ENCODE data around the gene CNTN2. TPM values are rescaled to one million over a fixed set of nuclear protein-coding genes. Genes with fewer than 3 reads are reported as not detected.

CNTN2 gene
- total RNA-seq, 1 donor from 2014 or later, result not detected

GRCh38 chr1:205062319-205062718 is 19.3 kb downstream of the CNTN2 start:
- TF ChIP-seq CTCF (IDR thresholded peaks at IDR 0.05), result no peak
- Mint-ChIP-seq H3K9me3 (ENCODE audit: low read depth) (no peaks in the 10 kb centered on the region), H3K36me3 (ENCODE audit: low read depth) (no peaks in the 10 kb centered on the region), H3K27me3 (ENCODE audit: low read depth) (peaks cover 4% of the 10 kb centered on the region), H3K4me3 (ENCODE audit: unreplicated experiment) (no peak overlapping the region), H3K27ac (ENCODE audit: unreplicated experiment) (no peak overlapping the region), H3K4me1 (ENCODE audit: low read depth) (no peaks in the 10 kb centered on the region)
- peak; percentile 48 for DNase-seq (ENCODE audit: low spot score)

GRCh38 chr1:205062895-205063294 is 19.9 kb downstream of the CNTN2 start:
- DNase-seq (ENCODE audit: low spot score), result no peak
- Mint-ChIP-seq H3K36me3 (ENCODE audit: low read depth) (no peaks in the 10 kb centered on the region), H3K27me3 (ENCODE audit: low read depth) (peaks cover 3% of the 10 kb centered on the region), H3K4me1 (ENCODE audit: low read depth) (no peaks in the 10 kb centered on the region), H3K9me3 (ENCODE audit: low read depth) (no peaks in the 10 kb centered on the region), H3K4me3 (ENCODE audit: unreplicated experiment) (no peak overlapping the region), H3K27ac (ENCODE audit: unreplicated experiment) (no peak overlapping the region)
- no peak for TF ChIP-seq CTCF (IDR thresholded peaks at IDR 0.05)

- Mint-ChIP-seq H3K27ac (ENCODE audit: unreplicated experiment) (no peak overlapping the region), H3K9me3 (ENCODE audit: low read depth) (no peaks in the 10 kb centered on the region), H3K4me1 (ENCODE audit: low read depth) (peaks cover 8% of the 10 kb centered on the region), H3K27me3 (ENCODE audit: low read depth) (peaks cover 3% of the 10 kb centered on the region), H3K4me3 (ENCODE audit: unreplicated experiment) (no peak overlapping the region), H3K36me3 (ENCODE audit: low read depth) (no peaks in the 10 kb centered on the region)
- peak; percentile 62 for DNase-seq (ENCODE audit: low spot score)
- TF ChIP-seq CTCF (IDR thresholded peaks at IDR 0.05), result no peak
Measured at GRCh38 chr1:205064301-205064700, 21.3 kb downstream of the CNTN2 start.

- no peak for TF ChIP-seq CTCF (IDR thresholded peaks at IDR 0.05)
- Mint-ChIP-seq H3K36me3 (ENCODE audit: low read depth) (no peaks in the 10 kb centered on the region), H3K4me3 (ENCODE audit: unreplicated experiment) (no peak overlapping the region), H3K9me3 (ENCODE audit: low read depth) (no peaks in the 10 kb centered on the region), H3K4me1 (ENCODE audit: low read depth) (peaks cover 8% of the 10 kb centered on the region), H3K27me3 (ENCODE audit: low read depth) (peaks cover 3% of the 10 kb centered on the region), H3K27ac (ENCODE audit: unreplicated experiment) (no peak overlapping the region)
- DNase-seq (ENCODE audit: low spot score), result peak; percentile 50
Measured at GRCh38 chr1:205064741-205065316, 21.8 kb downstream of the CNTN2 start.

GRCh38 chr1:205065666-205066065 is 22.7 kb downstream of the CNTN2 start:
- TF ChIP-seq CTCF (IDR thresholded peaks at IDR 0.05), result no peak
- no peak overlapping the region for H3K4me3 Mint-ChIP-seq (ENCODE audit: unreplicated experiment)
- H3K36me3 Mint-ChIP-seq (ENCODE audit: low read depth), result no peaks in the 10 kb centered on the region
- H3K4me1 Mint-ChIP-seq (ENCODE audit: low read depth), result peaks cover 8% of the 10 kb centered on the region
- no peak overlapping the region for H3K27ac Mint-ChIP-seq (ENCODE audit: unreplicated experiment)
- no peaks in the 10 kb centered on the region for H3K9me3 Mint-ChIP-seq (ENCODE audit: low read depth)
- DNase-seq (ENCODE audit: low spot score), result peak; percentile 84
- H3K27me3 Mint-ChIP-seq (ENCODE audit: low read depth), result peaks cover 3% of the 10 kb centered on the region

All from chondrocyte (in vitro differentiated cells).